Neural progenitor cell (in vitro differentiated cells): ENCODE results near the gene NT5C2.

Source experiments
- EZH2 ChIP-seq: fragments of 200-600 bp; sonication (generic); IDR thresholded peaks from 2 replicates; pipeline ENCODE4 v1.6.1; 2017; ENCODE audit warnings: antibody characterized with exemption, mild to moderate bottlenecking, moderate library complexity
- EZH2phosphoT487 ChIP-seq: fragments of 200-600 bp; sonication (generic); IDR thresholded peaks from 2 replicates; pipeline ENCODE4 v1.6.1; 2017; ENCODE audit warnings: antibody characterized with exemption
- TF ChIP-seq, protein P1 (sequence below): fragments of 200-600 bp; sonication (generic); IDR thresholded peaks from 2 replicates; pipeline ENCODE4 v1.5.1; 2017; ENCODE audit warnings: antibody characterized with exemption, mild to moderate bottlenecking

DNA sequence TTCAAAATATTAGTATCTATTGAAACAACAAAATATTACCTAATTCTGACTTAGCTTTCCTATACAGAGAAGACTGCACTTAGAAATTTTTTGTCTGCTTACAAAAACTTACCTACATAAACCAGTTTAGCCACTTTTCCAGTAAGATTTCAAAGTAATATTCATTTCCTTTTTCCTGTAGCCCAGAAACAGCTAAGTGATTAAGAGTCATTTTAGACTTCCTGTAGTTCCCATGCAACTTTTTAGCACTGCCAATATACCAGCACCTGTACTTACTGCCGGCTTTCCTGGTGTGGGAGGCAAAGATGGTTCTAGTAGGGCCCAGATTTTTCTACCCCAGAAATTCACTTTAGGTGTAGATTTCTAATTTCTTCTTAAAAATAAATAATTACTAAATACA, 21.8 kb downstream of the NT5C2 start:
- TF ChIP-seq, protein P1, sequence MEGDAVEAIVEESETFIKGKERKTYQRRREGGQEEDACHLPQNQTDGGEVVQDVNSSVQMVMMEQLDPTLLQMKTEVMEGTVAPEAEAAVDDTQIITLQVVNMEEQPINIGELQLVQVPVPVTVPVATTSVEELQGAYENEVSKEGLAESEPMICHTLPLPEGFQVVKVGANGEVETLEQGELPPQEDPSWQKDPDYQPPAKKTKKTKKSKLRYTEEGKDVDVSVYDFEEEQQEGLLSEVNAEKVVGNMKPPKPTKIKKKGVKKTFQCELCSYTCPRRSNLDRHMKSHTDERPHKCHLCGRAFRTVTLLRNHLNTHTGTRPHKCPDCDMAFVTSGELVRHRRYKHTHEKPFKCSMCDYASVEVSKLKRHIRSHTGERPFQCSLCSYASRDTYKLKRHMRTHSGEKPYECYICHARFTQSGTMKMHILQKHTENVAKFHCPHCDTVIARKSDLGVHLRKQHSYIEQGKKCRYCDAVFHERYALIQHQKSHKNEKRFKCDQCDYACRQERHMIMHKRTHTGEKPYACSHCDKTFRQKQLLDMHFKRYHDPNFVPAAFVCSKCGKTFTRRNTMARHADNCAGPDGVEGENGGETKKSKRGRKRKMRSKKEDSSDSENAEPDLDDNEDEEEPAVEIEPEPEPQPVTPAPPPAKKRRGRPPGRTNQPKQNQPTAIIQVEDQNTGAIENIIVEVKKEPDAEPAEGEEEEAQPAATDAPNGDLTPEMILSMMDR, result no peak
- TF ChIP-seq EZH2, result no peak
- TF ChIP-seq EZH2phosphoT487, result no peak
